GM21526 (cell line): ENCODE data around the gene SLC25A21.
"Not testable (repeated sequence)": the region's sequence is repeated elsewhere in the genome, so short reads cannot be mapped to it uniquely, and the experiment has no call there.

Experiments used
- ATAC-seq: cut with Tn5 transposase; IDR thresholded peaks from one replicate; pipeline ENCODE4 v1.9.1; 2021; ENCODE audit warnings: moderate library complexity; ENCODE audit not compliant: unreplicated experiment, low FRiP score

SLC25A21 gene

GRCh38 chr14:36845356-36846012, 326.9 kb downstream of the SLC25A21 start:
- ATAC-seq, result no peak

GRCh38 chr14:36844443-36845195, 327.8 kb downstream of the SLC25A21 start:
- no peak for ATAC-seq

GRCh38 chr14:36843410-36843809, 329.0 kb downstream of the SLC25A21 start:
- no peak for ATAC-seq

- ATAC-seq, result no peak
Measured at GRCh38 chr14:36835128-36835527, 337.3 kb downstream of the SLC25A21 start.

GRCh38 chr14:36834293-36834692, 338.1 kb downstream of the SLC25A21 start:
- no peak for ATAC-seq

GRCh38 chr14:36829547-36829946, 342.9 kb downstream of the SLC25A21 start:
- ATAC-seq, result no peak

- no peak for ATAC-seq
Measured at GRCh38 chr14:36827861-36828260, 344.5 kb downstream of the SLC25A21 start.

- ATAC-seq, result no peak
Measured at GRCh38 chr14:36826614-36827013, 345.8 kb downstream of the SLC25A21 start.

- no peak for ATAC-seq
Measured at GRCh38 chr14:36824854-36825253, 347.6 kb downstream of the SLC25A21 start.

GRCh38 chr14:36823651-36824050, 348.8 kb downstream of the SLC25A21 start:
- ATAC-seq, result no peak

GRCh38 chr14:36822685-36823084, 349.7 kb downstream of the SLC25A21 start:
- ATAC-seq, result no peak

- no peak for ATAC-seq
Measured at GRCh38 chr14:36820901-36821300, 351.5 kb downstream of the SLC25A21 start.

GRCh38 chr14:36820111-36820709, 352.2 kb downstream of the SLC25A21 start:
- ATAC-seq, result no peak

- no peak for ATAC-seq
Measured at GRCh38 chr14:36818794-36819384, 353.5 kb downstream of the SLC25A21 start.

GRCh38 chr14:36818246-36818645, 354.2 kb downstream of the SLC25A21 start:
- no peak for ATAC-seq

- ATAC-seq, result no peak
Measured at GRCh38 chr14:36817071-36817930, 355.1 kb downstream of the SLC25A21 start.

- ATAC-seq, result no peak
Measured at GRCh38 chr14:36816481-36816880, 355.9 kb downstream of the SLC25A21 start.

- ATAC-seq, result not testable (repeated sequence)
Measured at GRCh38 chr14:36814783-36815182, 357.6 kb downstream of the SLC25A21 start.

- no peak for ATAC-seq
Measured at GRCh38 chr14:36810209-36810608, 362.2 kb downstream of the SLC25A21 start.

- ATAC-seq, result no peak
Measured at GRCh38 chr14:36807727-36808126, 364.7 kb downstream of the SLC25A21 start.
